WTC11 (cell line): ENCODE data around the gene FBN2. TPM values are rescaled to one million over a fixed set of nuclear protein-coding genes. Genes with fewer than 3 reads are reported as not detected.

Source experiments
- ATAC-seq: fragments of 200-7000 bp; cut with Tn5 transposase; 2 replicates; pipeline ENCODE4 v1.10.0; 2021; ENCODE audit warnings: mild to moderate bottlenecking, moderate library complexity
- CTCF ChIA-PET: fragments of 300-600 bp; sonication (Branson Sonifier 250); formaldehyde crosslinking; loops from one replicate; lab custom pipeline; 2021; ENCODE audit warnings: antibody characterized with exemption; lab: Charles Lee
- POLR2A ChIA-PET: fragments of 350-600 bp; sonication (Branson Sonifier 250); formaldehyde crosslinking; loops from one replicate; lab custom pipeline; 2021; ENCODE audit warnings: antibody characterized with exemption; lab: Charles Lee
- DNase-seq: peaks from one replicate; pipeline ENCODE4 v3.0.0; 2021; ENCODE audit warnings: low spot score
- H3K27ac Mint-ChIP-seq: 2 replicates; pipeline ENCODE4 v1.8.0; 2021; ENCODE audit warnings: mixed read lengths
- H3K27me3 Mint-ChIP-seq: 2 replicates; pipeline ENCODE4 v1.8.0; 2021; ENCODE audit warnings: low read depth, mild to moderate bottlenecking, moderate library complexity, mixed read lengths
- H3K36me3 Mint-ChIP-seq: 2 replicates; pipeline ENCODE4 v1.8.0; 2021; ENCODE audit warnings: mixed read lengths
- H3K4me1 Mint-ChIP-seq: 2 replicates; pipeline ENCODE4 v1.8.0; 2022; ENCODE audit warnings: mixed read lengths
- H3K4me3 Mint-ChIP-seq: 2 replicates; pipeline ENCODE4 v1.8.0; 2021; ENCODE audit warnings: mild to moderate bottlenecking, moderate library complexity, mixed read lengths
- H3K9me3 Mint-ChIP-seq: 2 replicates; pipeline ENCODE4 v1.8.0; 2021; ENCODE audit warnings: mixed read lengths
- ATF1 ChIP-seq: sonication (generic); formaldehyde crosslinking; IDR thresholded peaks from 2 replicates; pipeline ENCODE4 v1.8.1; 2023; ENCODE audit warnings: mild to moderate bottlenecking, moderate library complexity, missing genetic modification reagents
- CREM ChIP-seq: sonication (generic); formaldehyde crosslinking; IDR thresholded peaks from 2 replicates; pipeline ENCODE4 v1.8.1; 2022; ENCODE audit warnings: mild to moderate bottlenecking, missing genetic modification reagents, moderate library complexity
- E2F4 ChIP-seq: sonication (generic); formaldehyde crosslinking; IDR thresholded peaks from 2 replicates; pipeline ENCODE4 v1.8.1; 2022; ENCODE audit warnings: low read depth, mild to moderate bottlenecking, moderate library complexity, missing genetic modification reagents, borderline replicate concordance
- ELF4 ChIP-seq: sonication (generic); formaldehyde crosslinking; IDR thresholded peaks from 2 replicates; pipeline ENCODE4 v1.8.1; 2022; ENCODE audit warnings: low read depth, mild to moderate bottlenecking, moderate library complexity, missing genetic modification reagents
- ESRRA ChIP-seq: sonication (generic); formaldehyde crosslinking; IDR thresholded peaks from 2 replicates; pipeline ENCODE4 v1.8.1; 2022; ENCODE audit warnings: mild to moderate bottlenecking, missing genetic modification reagents, borderline replicate concordance
- GTF2I ChIP-seq: fragments of 250-450 bp; sonication (Bioruptor Pico); conservative IDR thresholded peaks from 2 replicates; pipeline ENCODE4 v1.4.0; 2021; ENCODE audit warnings: mild to moderate bottlenecking
- IRF2 ChIP-seq: sonication (generic); formaldehyde crosslinking; IDR thresholded peaks from 2 replicates; pipeline ENCODE4 v1.8.0; 2022; ENCODE audit warnings: low read depth, missing genetic modification reagents, borderline replicate concordance
- JAZF1 ChIP-seq: fragments of 250-450 bp; sonication (Bioruptor Pico); IDR thresholded peaks from 2 replicates; pipeline ENCODE4 v1.9.0; 2021; ENCODE audit warnings: moderate library complexity, mild to moderate bottlenecking, inconsistent platforms
- KAT7 ChIP-seq: sonication (generic); formaldehyde crosslinking; IDR thresholded peaks from 2 replicates; pipeline ENCODE4 v1.8.1; 2023; ENCODE audit warnings: missing genetic modification reagents, mild to moderate bottlenecking, borderline replicate concordance
- MYBL2 ChIP-seq: sonication (generic); formaldehyde crosslinking; IDR thresholded peaks from 2 replicates; pipeline ENCODE4 v1.8.1; 2023; ENCODE audit warnings: mild to moderate bottlenecking, moderate library complexity, missing genetic modification reagents
- NR1H2 ChIP-seq: sonication (generic); formaldehyde crosslinking; IDR thresholded peaks from 2 replicates; pipeline ENCODE4 v1.9.0; 2021; ENCODE audit warnings: mild to moderate bottlenecking, moderate library complexity, missing genetic modification reagents
- NR2C2 ChIP-seq: sonication (generic); formaldehyde crosslinking; IDR thresholded peaks from 2 replicates; pipeline ENCODE4 v1.8.0; 2022; ENCODE audit warnings: mild to moderate bottlenecking, missing genetic modification reagents
- NR3C1 ChIP-seq: sonication (generic); formaldehyde crosslinking; conservative IDR thresholded peaks from 2 replicates; pipeline ENCODE4 v1.8.1; 2023; ENCODE audit warnings: low read depth, mild to moderate bottlenecking, missing genetic modification reagents
- PRRX2 ChIP-seq: fragments of 250-450 bp; sonication (Bioruptor Pico); IDR thresholded peaks from 2 replicates; pipeline ENCODE4 v1.8.0; 2021; ENCODE audit warnings: mild to moderate bottlenecking
- RORB ChIP-seq: fragments of 250-450 bp; sonication (Bioruptor Pico); IDR thresholded peaks from 2 replicates; pipeline ENCODE4 v1.9.0; 2021; ENCODE audit warnings: mild to moderate bottlenecking
- SMAD3 ChIP-seq: sonication (generic); formaldehyde crosslinking; IDR thresholded peaks from 2 replicates; pipeline ENCODE4 v1.8.0; 2022; ENCODE audit warnings: missing genetic modification reagents, mild to moderate bottlenecking, borderline replicate concordance
- SMAD4 ChIP-seq: sonication (generic); formaldehyde crosslinking; IDR thresholded peaks from 2 replicates; pipeline ENCODE4 v1.8.0; 2022; ENCODE audit warnings: mild to moderate bottlenecking, missing genetic modification reagents
- ZBTB21 ChIP-seq: sonication (generic); formaldehyde crosslinking; IDR thresholded peaks from 2 replicates; pipeline ENCODE4 v1.8.1; 2023; ENCODE audit warnings: mild to moderate bottlenecking, missing genetic modification reagents, borderline replicate concordance
- ZNF121 ChIP-seq: sonication (generic); formaldehyde crosslinking; IDR thresholded peaks from 2 replicates; pipeline ENCODE4 v1.8.0; 2023; ENCODE audit warnings: missing genetic modification reagents
- ZNF219 ChIP-seq: sonication (generic); formaldehyde crosslinking; IDR thresholded peaks from 2 replicates; pipeline ENCODE4 v1.8.0; 2023; ENCODE audit warnings: missing genetic modification reagents, mild to moderate bottlenecking, borderline replicate concordance
- ZNF232 ChIP-seq: sonication (generic); formaldehyde crosslinking; IDR thresholded peaks from 2 replicates; pipeline ENCODE4 v1.8.0; 2022; ENCODE audit warnings: mild to moderate bottlenecking, missing genetic modification reagents
- ZNF263 ChIP-seq: sonication (generic); formaldehyde crosslinking; IDR thresholded peaks from 2 replicates; pipeline ENCODE4 v1.8.1; 2022; ENCODE audit warnings: low read depth, mild to moderate bottlenecking, moderate library complexity, missing genetic modification reagents
- ZNF317 ChIP-seq: sonication (generic); formaldehyde crosslinking; IDR thresholded peaks from 2 replicates; pipeline ENCODE4 v1.8.1; 2023; ENCODE audit warnings: low read depth, mild to moderate bottlenecking, moderate library complexity, missing genetic modification reagents, borderline replicate concordance
- ZNF416 ChIP-seq: fragments of 250-450 bp; sonication (Bioruptor Pico); IDR thresholded peaks from 2 replicates; pipeline ENCODE4 v1.9.0; 2021; ENCODE audit warnings: mild to moderate bottlenecking, inconsistent platforms
- ZNF425 ChIP-seq: fragments of 250-450 bp; sonication (Bioruptor Pico); conservative IDR thresholded peaks from 2 replicates; pipeline ENCODE4 v1.9.0; 2021; ENCODE audit warnings: mild to moderate bottlenecking
- ZNF532 ChIP-seq: fragments of 250-450 bp; sonication (Bioruptor Pico); IDR thresholded peaks from 2 replicates; pipeline ENCODE4 v1.9.0; 2021; ENCODE audit warnings: mild to moderate bottlenecking, borderline replicate concordance
- total RNA-seq: library from RNA; stranded (reverse); gene quantifications from 3 replicates; pipeline ENCODE4 v1.2.3, GENCODE V29; 2021
- TF ChIP-seq, protein P1 (sequence below): sonication (generic); formaldehyde crosslinking; IDR thresholded peaks from 2 replicates; pipeline ENCODE4 v1.8.1; 2023; ENCODE audit warnings: mild to moderate bottlenecking, missing genetic modification reagents, moderate library complexity
- TF ChIP-seq, protein P2 (sequence below): sonication (generic); formaldehyde crosslinking; IDR thresholded peaks from 2 replicates; pipeline ENCODE4 v1.8.0; 2022; ENCODE audit warnings: mild to moderate bottlenecking, missing genetic modification reagents
- TF ChIP-seq, protein P3 (sequence below): sonication (generic); formaldehyde crosslinking; conservative IDR thresholded peaks from 2 replicates; pipeline ENCODE4 v1.8.1; 2022; ENCODE audit warnings: mild to moderate bottlenecking, missing genetic modification reagents

The FBN2 gene
- total RNA-seq, 1 experiment from 2014 or later: 56.7 TPM

GRCh38 chr5:128257076-128257475 lies 281.0 kb downstream of the FBN2 start:
- peaks cover 25% of the 10 kb centered on the region for H3K9me3 Mint-ChIP-seq
- ATAC-seq: no peak

DNA sequence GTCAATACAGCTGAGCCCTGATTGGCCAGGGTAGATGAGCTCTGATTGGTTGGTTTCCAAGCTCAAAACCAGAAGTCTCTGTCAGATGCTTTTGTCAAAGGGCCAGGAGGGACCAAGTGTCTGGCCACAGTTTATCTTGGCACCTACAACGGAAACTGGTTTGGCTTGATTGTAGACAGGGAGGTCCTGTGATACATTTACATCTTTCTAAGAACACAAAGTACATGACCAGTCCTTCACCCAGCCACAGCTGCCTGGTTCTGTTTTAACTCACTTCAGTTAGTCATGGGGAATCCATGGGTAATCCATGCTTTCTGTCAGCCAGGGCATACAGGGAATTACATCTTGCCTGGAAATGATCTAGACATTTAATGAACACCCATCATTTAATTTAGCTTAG lies 283.3 kb downstream of the FBN2 start:
- Mint-ChIP-seq H3K4me3 (no peak overlapping the region), H3K4me1 (no peaks in the 10 kb centered on the region), H3K27ac (no peak overlapping the region), H3K36me3 (peaks cover 16% of the 10 kb centered on the region), H3K9me3 (peaks cover 39% of the 10 kb centered on the region), H3K27me3 (no peaks in the 10 kb centered on the region)
- ChIA-PET POLR2A (no interaction called here), CTCF (no interaction called here)
- DNase-seq: no peak
- ATAC-seq: no peak
- TF ChIP-seq ZNF317: no peak
- TF ChIP-seq GTF2I (CRISPR knock-in tag): no peak
- no peak for TF ChIP-seq ATF1 (CRISPR knock-in tag)
- TF ChIP-seq ZNF263 (CRISPR knock-in tag): no peak
- no peak for TF ChIP-seq KAT7 (CRISPR knock-in tag)
- TF ChIP-seq ZNF219: no peak
- TF ChIP-seq E2F4 (CRISPR knock-in tag): no peak
- no peak for TF ChIP-seq ZNF532 (CRISPR knock-in tag)
- no peak for TF ChIP-seq ZNF425 (CRISPR knock-in tag)
- TF ChIP-seq ZNF416 (CRISPR knock-in tag): no peak
- TF ChIP-seq, protein P1, sequence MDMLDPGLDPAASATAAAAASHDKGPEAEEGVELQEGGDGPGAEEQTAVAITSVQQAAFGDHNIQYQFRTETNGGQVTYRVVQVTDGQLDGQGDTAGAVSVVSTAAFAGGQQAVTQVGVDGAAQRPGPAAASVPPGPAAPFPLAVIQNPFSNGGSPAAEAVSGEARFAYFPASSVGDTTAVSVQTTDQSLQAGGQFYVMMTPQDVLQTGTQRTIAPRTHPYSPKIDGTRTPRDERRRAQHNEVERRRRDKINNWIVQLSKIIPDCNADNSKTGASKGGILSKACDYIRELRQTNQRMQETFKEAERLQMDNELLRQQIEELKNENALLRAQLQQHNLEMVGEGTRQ (CRISPR knock-in tag): no peak
- TF ChIP-seq ZNF232: no peak
- no peak for TF ChIP-seq ELF4 (CRISPR knock-in tag)

More at GRCh38 chr5:128257076-128257475, 281.0 kb downstream of the FBN2 start:
- ChIA-PET CTCF (no interaction called here), POLR2A (no interaction called here)
- TF ChIP-seq E2F4 (CRISPR knock-in tag) (no peak), JAZF1 (CRISPR knock-in tag) (no peak), ZNF121 (CRISPR knock-in tag) (no peak), ZBTB21 (CRISPR knock-in tag) (no peak), SMAD4 (CRISPR knock-in tag) (no peak), CREM (CRISPR knock-in tag) (no peak), SMAD3 (no peak), ZNF232 (no peak), NR1H2 (CRISPR knock-in tag) (no peak), KAT7 (CRISPR knock-in tag) (no peak), RORB (no peak), NR3C1 (no peak), MYBL2 (CRISPR knock-in tag) (no peak), IRF2 (no peak), PRRX2 (CRISPR knock-in tag) (no peak), NR2C2 (CRISPR knock-in tag) (no peak), ESRRA (CRISPR knock-in tag) (no peak)
- TF ChIP-seq, protein P2, sequence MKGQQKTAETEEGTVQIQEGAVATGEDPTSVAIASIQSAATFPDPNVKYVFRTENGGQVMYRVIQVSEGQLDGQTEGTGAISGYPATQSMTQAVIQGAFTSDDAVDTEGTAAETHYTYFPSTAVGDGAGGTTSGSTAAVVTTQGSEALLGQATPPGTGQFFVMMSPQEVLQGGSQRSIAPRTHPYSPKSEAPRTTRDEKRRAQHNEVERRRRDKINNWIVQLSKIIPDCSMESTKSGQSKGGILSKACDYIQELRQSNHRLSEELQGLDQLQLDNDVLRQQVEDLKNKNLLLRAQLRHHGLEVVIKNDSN (CRISPR knock-in tag): no peak
- TF ChIP-seq, protein P1 (CRISPR knock-in tag): no peak
- TF ChIP-seq, protein P3, sequence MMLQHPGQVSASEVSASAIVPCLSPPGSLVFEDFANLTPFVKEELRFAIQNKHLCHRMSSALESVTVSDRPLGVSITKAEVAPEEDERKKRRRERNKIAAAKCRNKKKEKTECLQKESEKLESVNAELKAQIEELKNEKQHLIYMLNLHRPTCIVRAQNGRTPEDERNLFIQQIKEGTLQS (CRISPR knock-in tag): no peak
- H3K4me3 Mint-ChIP-seq: no peak overlapping the region
- peaks cover 22% of the 10 kb centered on the region for H3K36me3 Mint-ChIP-seq
- no peak overlapping the region for H3K27ac Mint-ChIP-seq
- H3K4me1 Mint-ChIP-seq: no peaks in the 10 kb centered on the region
- no peak for DNase-seq
- H3K27me3 Mint-ChIP-seq: no peaks in the 10 kb centered on the region
